Daoy (cell line): Measurements from ENCODE around the gene RELT. TPM values are rescaled to one million over a fixed set of nuclear protein-coding genes. Genes with fewer than 3 reads are reported as not detected.

Source experiments
- DNase-seq: peaks from one replicate; pipeline ENCODE4 v3.0.0-alpha.2; 2015; ENCODE audit warnings: low read depth
- total RNA-seq: library from RNA; depleted of rRNA; stranded (reverse); fragments of >200 nt; shearing (Covaris generic); gene quantifications from 2 replicates; pipeline ENCODE4 v1.2.3, GENCODE V29; 2014

RELT gene
- total RNA-seq, 1 experiment from 2014 or later: 11.2 TPM

DNA sequence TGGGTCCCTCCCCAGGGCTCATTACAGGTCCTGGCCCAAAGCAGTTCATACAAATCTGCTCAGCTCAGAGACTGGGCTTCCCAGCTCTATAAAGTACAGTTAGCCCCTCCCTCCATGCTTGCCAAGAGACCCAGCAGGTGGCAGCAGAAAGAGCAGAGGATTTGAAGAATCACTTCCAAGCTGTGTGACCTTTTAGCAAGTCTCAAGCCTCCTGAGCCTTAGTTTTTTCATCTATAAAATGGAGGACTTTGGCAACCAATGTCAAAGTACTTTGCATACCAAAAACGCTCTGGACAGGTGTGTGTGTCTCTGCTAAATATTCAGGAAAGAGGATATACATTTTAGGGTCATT is 26.6 kb downstream of the RELT start:
- DNase-seq: no peak

GRCh38 chr11:73403541-73403940 is 27.3 kb downstream of the RELT start:
- no peak for DNase-seq

DNA sequence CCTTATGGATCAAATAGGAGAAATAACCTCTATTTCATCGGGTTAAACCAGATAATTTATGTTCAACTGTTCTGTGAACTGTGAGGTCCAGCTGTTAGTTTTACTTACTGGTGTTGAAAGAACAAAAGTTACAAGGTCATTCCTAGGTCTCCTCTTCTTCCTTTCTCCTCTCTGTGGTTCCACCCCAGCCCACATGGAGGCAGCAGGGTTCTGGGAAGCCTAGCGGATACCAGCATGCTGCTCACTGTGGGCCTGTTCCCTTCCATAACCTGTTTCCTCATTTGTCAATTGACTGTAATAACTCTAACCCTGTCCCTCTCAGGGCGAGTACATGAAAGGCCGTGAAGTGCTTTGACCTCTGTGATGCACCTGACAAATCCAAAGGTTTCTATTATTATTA is 27.8 kb downstream of the RELT start:
- DNase-seq: peak; percentile 45

DNA sequence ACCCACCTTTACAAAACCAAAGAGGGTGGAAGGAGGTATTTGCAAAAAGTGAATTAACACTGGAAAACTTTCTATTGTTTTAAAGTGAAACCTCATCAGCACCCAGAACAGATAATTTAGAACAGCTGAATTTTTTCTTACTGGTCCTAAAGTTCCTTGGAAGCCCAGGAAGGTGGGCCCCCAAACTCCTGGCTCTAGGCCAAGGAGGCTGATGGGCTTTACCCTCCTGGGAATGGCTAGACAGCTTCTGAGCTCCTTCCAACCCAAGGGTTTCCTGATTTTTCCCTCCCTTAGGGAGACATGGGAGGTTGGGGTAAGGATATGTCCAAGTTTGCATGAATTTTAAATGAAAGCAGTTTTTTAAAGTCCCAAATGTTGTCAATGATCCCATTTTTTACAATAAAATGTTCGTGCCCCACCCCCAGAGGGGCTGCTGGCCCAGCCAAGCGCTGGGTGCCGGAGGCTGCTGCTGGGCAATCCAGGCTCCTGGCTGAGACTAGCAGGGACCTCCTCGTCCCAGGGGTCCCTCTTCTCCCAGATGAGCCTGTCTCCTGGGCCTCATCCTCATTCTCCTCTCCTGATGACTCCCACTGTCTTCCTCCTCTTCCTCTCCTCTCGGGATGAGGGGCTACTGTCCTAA is 28.4 kb downstream of the RELT start:
- no peak for DNase-seq

DNA sequence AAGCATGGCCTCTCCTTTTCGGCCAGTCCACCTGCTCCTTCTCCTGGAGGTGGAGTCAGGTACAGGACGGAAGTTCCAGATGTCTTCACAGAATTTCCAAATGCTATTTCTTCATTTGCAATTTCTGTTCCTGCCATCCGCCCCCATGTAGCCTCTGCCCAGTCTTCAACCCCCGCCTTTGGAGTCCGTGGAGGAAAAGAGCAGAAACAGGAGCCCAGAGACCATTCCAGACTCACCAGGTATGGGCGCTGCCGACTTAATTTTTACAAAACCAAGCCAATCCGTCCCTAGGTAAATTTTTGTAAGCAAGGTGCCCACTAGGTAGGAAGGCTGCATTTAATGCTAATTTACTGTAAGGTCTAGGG is 28.9 kb downstream of the RELT start:
- DNase-seq: no peak

GRCh38 chr11:73406131-73406530 is 29.9 kb downstream of the RELT start:
- no peak for DNase-seq

GRCh38 chr11:73406619-73407018 is 30.4 kb downstream of the RELT start:
- no peak for DNase-seq

- no peak for DNase-seq
Measured at GRCh38 chr11:73409431-73409830, 33.2 kb downstream of the RELT start.

DNA sequence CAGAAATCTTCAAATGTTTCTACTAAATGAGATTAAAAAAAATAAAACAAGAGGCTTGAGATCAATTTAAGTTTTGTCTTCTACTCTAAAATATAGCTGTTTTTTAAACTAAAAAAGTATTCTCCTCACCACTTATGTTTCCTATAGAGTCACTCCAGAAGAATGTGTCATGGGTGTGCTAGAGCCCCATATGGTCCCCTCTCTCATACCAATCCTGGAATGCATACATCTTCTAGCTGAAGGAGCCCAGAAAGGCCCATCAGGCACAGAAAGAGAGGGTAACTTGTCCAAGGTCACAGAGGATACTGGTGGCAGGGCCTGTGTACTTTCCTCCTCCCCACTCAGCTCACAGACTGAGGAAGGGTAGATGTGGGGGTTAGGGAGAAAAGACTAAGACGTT is 34.4 kb downstream of the RELT start:
- no peak for DNase-seq

DNA sequence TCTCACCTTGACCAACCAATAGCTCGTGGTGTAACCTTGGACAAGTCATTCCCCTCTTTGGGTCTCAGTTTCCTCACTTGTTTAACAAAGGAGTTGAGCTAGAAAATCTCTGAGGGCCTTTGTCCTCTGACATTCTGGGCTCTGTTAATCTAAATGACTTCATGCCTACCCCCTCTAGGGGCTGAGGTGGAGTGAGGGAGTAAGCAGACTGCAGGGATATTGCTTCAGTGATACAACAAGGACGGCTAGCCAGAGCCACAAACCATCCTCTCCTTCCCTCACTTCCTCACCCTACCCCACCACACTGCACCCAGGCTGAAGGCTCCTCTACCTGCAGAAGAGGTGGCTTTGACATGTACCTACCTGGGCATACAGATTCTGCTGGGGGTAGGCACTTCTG is 34.8 kb downstream of the RELT start:
- no peak for DNase-seq

DNA sequence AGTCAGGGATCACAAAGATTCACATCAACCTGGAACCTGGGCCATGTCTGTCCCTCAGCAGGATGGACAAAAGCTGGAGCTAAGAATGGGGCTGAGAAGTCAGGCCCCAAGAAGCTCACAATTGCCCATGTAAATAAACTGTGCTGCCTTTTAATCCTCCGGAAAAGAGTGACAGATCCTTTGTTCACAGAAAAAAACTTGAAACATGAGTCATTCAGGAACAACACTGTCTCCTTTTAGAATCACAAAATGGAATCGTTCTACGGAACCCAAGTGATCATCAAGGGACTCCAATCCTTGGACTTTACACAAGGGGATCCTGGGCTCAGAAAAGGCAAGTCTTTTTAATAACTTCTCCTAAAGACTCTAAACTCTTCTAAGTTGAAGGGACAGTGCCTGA is 36.1 kb downstream of the RELT start:
- no peak for DNase-seq

GRCh38 chr11:73413256-73413655 is 37.1 kb downstream of the RELT start:
- no peak for DNase-seq

- no peak for DNase-seq
Measured at GRCh38 chr11:73414977-73415651, 38.9 kb downstream of the RELT start.

GRCh38 chr11:73415854-73416615 is 39.8 kb downstream of the RELT start:
- DNase-seq: no peak

GRCh38 chr11:73416786-73417185 is 40.6 kb downstream of the RELT start:
- DNase-seq: no peak

GRCh38 chr11:73420136-73420535 is 43.9 kb downstream of the RELT start:
- DNase-seq: no peak

DNA sequence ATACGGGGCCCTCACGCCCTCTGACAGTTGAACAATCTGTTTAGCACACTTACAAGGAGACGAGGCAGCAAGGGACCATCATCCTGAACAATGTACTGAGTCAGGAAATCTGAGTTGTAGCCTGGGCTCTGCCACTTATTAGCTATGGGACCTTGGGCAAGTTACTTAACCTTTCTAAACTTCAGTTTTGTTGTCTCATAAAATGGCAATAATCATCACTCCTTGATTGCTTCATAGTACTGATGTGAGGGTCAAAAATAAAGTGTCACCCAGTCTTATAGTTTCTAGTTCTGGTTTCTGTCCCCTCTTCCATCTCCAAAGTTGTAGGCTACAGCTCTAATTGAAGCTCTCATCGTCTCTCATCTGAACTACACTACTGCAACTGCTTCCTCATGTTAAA is 46.7 kb downstream of the RELT start:
- no peak for DNase-seq

- no peak for DNase-seq
Measured at GRCh38 chr11:73423506-73423905, 47.3 kb downstream of the RELT start.

DNA sequence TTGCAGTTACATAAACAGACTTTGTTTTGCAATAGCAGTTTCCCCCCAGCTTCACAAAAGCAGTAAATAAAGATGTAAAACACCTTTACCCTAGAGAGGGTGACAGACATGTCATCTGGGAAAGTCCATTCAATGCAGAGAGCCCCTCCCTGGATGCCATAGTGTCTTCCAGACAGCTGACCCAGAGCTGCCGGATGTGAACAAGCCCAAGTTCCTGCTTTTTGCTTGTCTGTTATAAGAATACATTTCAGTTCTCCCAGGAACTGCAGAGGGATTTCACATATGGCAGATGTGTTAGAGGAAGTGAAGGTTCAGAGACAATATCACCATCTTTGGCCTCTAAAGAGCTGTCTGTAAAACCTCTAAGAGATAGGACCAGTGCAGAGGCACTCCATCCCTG is 48.9 kb downstream of the RELT start:
- no peak for DNase-seq

DNA sequence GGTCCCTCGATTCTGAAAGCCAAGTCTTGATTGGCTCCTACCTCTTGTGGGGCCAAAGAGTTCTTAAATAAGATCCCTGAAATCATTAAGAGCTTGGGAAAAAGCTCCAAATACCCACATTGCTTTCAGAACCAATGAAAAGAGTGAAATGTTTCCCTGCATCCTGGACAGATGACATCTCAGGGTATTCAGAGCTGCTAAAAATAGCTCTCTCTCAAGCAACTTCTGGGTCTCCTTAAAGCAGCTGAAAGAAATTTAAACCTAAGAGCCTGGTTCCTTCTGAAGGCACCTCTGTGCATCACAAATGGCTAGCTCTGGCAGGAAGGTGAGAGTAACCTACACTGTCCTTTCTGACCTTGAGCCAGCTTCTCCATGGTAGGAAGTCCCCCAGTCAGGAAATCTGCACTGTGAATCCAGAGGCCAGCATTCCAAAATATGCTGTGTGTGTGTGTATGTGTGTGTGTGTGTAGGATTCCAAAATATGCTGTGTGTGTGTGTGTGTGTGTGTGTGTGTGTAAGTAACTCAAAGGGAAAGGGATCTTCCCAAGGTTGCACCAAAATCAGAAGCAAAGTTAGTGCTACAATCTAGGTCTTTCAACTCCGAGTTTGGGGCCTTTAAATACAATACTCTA is 50.1 kb downstream of the RELT start:
- no peak for DNase-seq

- no peak for DNase-seq
Measured at GRCh38 chr11:73428227-73428626, 52.0 kb downstream of the RELT start.

DNA sequence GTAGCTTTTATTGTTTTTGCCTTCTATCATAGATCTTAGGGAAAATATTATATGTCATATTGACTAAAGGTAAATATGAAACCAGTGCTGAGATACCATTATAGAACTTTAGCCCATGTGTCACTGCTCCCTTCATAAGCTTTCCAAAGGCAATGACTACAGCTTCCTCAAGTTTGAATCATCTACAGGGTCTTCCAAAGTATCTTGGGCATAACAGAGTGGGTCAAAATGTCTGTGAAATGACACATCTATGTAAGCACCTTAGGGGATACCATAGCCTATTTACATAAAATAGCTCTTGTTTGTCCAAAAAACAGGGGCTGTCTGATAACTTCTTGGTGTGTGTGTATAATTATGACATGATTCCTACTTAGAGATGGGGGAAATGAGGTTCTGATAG is 52.5 kb downstream of the RELT start:
- no peak for DNase-seq
